ENCODE data around the gene POLL.
A peak's percentile ranks its signal among the peaks of the same experiment; 100 is the strongest.
"Not testable (repeated sequence)": the region's sequence is repeated elsewhere in the genome, so short reads cannot be mapped to it uniquely, and the experiment has no call there.

Gene POLL

GRCh38 chr10:101611096-101611905 lies 23.2 kb upstream of the POLL start:
- DNase-seq = no peak

- no peak for DNase-seq
Measured at GRCh38 chr10:101609481-101609880, 21.4 kb upstream of the POLL start.

DNA sequence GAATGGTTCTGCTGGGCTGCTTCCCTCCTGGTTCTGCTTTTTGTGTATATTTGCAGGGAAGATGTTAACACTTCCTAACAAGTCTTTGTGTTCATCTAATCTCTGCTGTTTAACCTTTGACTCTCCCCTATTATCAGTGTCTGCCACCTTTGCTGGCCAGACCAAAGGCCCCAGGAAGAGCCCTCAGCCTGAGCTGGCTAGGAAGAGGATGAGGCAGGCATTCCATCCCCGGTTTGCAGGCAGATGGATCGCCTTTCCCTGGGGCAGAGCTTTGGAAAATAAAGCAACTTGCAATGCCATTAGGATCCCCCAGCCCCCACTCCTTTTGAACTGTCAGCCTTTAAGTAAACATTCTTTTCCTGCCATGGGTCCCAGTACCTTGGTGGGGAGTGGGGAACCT lies 19.1 kb upstream of the POLL start:
- DNase-seq = no peak

- peak; percentile 73 for DNase-seq
Measured at GRCh38 chr10:101602761-101603398, 14.8 kb upstream of the POLL start.

DNA sequence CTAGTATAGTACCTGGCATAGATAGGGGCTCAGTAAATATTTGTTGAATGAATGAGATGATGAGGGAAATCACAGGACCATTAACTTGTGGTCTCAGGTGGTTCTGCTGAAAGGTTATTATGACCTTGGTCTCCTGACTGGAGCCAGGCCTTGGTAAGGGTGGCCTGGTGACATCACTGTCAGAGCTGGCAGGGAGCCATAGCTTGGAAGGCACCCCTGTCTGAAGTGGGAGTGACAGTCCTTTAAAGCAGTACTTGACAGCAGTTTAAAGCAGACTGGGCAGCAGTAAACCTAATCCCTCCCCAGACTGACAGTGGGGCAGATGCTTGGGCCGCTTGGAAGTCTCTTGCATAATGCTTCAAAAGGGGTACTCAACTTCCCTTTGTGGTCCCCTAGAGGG lies 13.5 kb upstream of the POLL start:
- DNase-seq = no peak

GRCh38 chr10:101597091-101597900 lies 9.2 kb upstream of the POLL start:
- no peak for DNase-seq

- no peak for DNase-seq
Measured at GRCh38 chr10:101595591-101596433, 7.8 kb upstream of the POLL start.

DNA sequence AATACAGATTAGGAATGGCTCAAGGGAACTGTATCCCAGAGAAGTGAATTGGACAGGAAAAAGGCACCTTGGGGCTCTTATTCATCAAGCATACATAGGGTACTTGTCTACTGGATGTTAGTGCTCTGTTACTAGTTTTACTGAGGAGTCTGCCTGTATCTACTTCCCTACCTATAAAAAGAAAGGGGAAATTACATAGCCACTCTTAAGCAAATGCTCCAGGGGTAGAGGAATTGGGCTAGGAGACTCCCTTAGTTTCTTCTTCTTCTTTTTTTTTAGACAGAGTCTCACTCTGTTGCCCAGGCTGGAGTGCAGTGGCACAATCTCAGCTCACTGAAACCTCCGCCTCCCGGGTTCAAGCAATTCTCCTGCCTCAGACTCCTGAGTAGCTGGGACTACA lies 5.3 kb upstream of the POLL start:
- DNase-seq = not testable (repeated sequence)

DNA sequence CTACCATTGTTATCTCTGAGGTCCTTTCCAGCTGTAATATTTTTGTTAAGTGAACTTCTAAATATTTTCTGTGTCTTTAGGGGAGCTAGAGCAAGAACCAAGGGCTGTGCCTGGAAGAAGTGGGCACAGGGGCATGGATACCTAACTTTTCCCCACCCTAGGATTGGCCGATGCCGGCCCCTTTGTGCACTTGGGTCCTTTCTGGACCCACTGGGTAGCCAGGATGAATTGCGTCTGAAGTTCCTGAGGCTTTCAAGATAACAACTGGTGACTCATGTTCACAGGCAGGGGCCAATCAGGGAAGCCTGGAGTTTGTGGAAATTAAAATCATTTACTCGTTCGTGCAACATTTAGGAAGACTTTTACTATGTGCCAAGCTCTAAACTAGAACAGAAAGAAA lies 822 bp upstream of the POLL start:
- no peak for DNase-seq

GRCh38 chr10:101585841-101586240 lies 2.2 kb downstream of the POLL start:
- DNase-seq = no peak

- no peak for DNase-seq
Measured at GRCh38 chr10:101580486-101581399, 7.3 kb downstream of the POLL start.

- DNase-seq = no peak
Measured at GRCh38 chr10:101579516-101579870, 8.6 kb downstream of the POLL start.

- DNase-seq = no peak
Measured at GRCh38 chr10:101578803-101579515, 9.1 kb downstream of the POLL start.

DNA sequence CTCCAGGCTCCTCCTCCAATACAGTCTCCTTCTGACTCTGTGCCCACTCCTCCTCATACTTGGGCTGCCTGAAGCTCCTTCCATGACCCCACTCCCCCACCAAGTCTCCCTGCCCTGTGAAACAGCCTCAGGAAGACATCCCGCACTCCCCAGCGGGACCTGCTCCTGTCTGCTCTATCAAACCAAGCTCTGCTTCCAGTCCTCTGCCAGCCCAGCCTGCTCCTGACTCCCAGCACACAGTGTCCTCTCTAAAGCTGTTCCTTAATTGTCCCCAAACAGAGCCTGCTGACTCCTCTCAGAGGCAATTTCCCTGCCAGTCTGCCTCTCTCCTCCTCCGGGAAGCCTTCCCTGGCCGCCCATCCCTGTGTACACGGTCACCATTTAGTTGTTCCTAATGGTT lies 9.9 kb downstream of the POLL start:
- DNase-seq = no peak

GRCh38 chr10:101577121-101577871 lies 10.8 kb downstream of the POLL start:
- no peak for DNase-seq

GRCh38 chr10:101576211-101576863 lies 11.7 kb downstream of the POLL start:
- no peak for DNase-seq

DNA sequence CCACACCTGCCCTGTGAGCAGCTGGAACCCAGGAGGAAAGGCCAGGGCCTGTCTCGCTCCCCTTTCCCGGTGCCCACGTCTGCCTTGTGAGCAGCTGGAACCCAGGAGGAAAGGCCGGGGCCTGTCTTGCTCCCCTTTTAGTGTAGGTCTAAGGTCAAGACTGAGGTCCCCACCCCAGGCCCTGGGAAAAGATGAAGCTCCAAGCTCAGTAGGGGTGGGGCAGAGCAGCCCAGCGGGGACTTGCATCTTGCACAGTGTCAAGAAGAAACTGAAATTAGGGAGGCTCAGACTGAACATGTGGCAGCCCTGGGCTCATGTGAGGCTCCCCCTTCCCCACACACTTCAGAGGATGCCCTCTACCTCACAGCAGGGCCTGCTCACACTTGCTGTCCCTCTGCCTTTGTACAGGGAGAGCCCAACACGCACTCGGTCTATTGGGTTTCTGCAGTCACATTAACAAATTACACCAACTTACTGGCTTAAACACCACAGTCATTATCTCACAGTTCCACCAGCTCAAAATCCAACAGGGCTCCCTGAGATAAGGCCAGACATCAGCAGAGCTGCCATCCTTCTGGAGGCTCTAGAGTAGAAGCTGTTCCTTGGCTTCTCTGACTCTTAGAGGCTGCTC lies 12.4 kb downstream of the POLL start:
- no peak for DNase-seq

DNA sequence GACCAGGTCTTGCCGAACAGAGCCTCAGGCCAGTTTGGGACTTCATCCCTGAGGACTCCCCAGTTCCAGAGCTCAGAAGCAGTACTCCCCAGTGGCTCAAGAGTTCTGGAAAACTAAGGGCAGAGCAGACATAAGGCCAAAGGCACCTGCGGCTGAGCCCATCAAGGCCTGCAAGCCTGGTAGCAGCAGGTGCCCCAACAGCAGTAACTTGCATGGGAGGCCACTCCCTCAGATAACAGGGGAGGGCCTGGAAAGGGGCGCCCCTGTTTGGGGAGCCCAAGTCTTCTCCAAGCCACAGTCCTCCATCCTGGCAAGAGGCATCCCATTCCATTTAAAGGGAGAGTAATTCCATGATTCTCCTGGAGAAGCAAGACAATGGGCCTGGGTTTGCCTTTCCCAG lies 13.0 kb downstream of the POLL start:
- no peak for DNase-seq

Measured in stimulated activated CD4-positive, alpha-beta T cell treated with anti-CD3 and anti-CD28 coated beads, Interleukin-4, amount 100 ng/mL, for 1 hour (primary cell).